H9 (cell line): Measurements from ENCODE around the gene ACTRT3. TPM values are rescaled to one million over a fixed set of nuclear protein-coding genes. Genes with fewer than 3 reads are reported as not detected.

ENCODE experiments used
- DNase-seq: peaks from one replicate; pipeline ENCODE4 v3.0.0-alpha.2; 2017
- H2AFZ ChIP-seq: one replicate; pipeline ENCODE4 v1.6.1; 2013; ENCODE audit warnings: mild to moderate bottlenecking, low read length, control low read depth, moderate library complexity
- H2AK5ac ChIP-seq: 2 replicates; pipeline ENCODE4 v1.6.1; 2013; ENCODE audit warnings: low read length, control low read depth, mixed read lengths; ENCODE audit not compliant: insufficient read length
- H2BK120ac ChIP-seq: one replicate; pipeline ENCODE4 v1.6.1; 2013; ENCODE audit warnings: low read depth, mild to moderate bottlenecking, low read length, control low read depth, inconsistent platforms; ENCODE audit not compliant: poor library complexity, severe bottlenecking
- H2BK12ac ChIP-seq: 2 replicates; pipeline ENCODE4 v1.6.1; 2013; ENCODE audit warnings: low read length, control low read depth, mixed read lengths, low read depth; ENCODE audit not compliant: insufficient read length
- H2BK15ac ChIP-seq: 2 replicates; pipeline ENCODE4 v1.6.1; 2013; ENCODE audit warnings: low read depth, low read length, control low read depth
- H2BK20ac ChIP-seq: one replicate; pipeline ENCODE4 v1.6.1; 2013; ENCODE audit warnings: low read depth, mild to moderate bottlenecking, low read length, control low read depth, inconsistent platforms; ENCODE audit not compliant: poor library complexity, severe bottlenecking
- H2BK5ac ChIP-seq: 2 replicates; pipeline ENCODE4 v1.6.1; 2013; ENCODE audit warnings: low read length, control low read depth, mixed read lengths; ENCODE audit not compliant: insufficient read length
- H3K14ac ChIP-seq: 2 replicates; pipeline ENCODE4 v1.6.1; 2013; ENCODE audit warnings: low read length, control low read depth; ENCODE audit not compliant: insufficient read depth
- H3K18ac ChIP-seq: 2 replicates; pipeline ENCODE4 v1.6.1; 2013; ENCODE audit warnings: low read depth, mild to moderate bottlenecking, mixed read lengths, low read length, control low read depth; ENCODE audit not compliant: insufficient read length
- H3K23ac ChIP-seq: 2 replicates; pipeline ENCODE4 v1.6.1; 2013; ENCODE audit warnings: low read length, control low read depth, mixed read lengths, low read depth; ENCODE audit not compliant: insufficient read length
- H3K23me2 ChIP-seq: 2 replicates; pipeline ENCODE4 v1.6.1; 2013; ENCODE audit warnings: low read depth, mild to moderate bottlenecking, mixed read lengths, low read length, control low read depth; ENCODE audit not compliant: insufficient read length, poor library complexity, severe bottlenecking
- H3K27ac ChIP-seq: 2 replicates; pipeline ENCODE4 v1.5.1; 2013; ENCODE audit warnings: low read length, control low read depth, mixed read lengths, low read depth; ENCODE audit not compliant: insufficient read length
- H3K27me3 ChIP-seq: 2 replicates; pipeline ENCODE4 v1.6.1; 2013; ENCODE audit warnings: low read length, control low read depth, inconsistent platforms; ENCODE audit not compliant: insufficient read depth
- H3K4ac ChIP-seq: 2 replicates; pipeline ENCODE4 v1.6.1; 2013; ENCODE audit warnings: low read depth, mild to moderate bottlenecking, control low read depth, inconsistent platforms, low read length, moderate library complexity
- H3K4me1 ChIP-seq: 2 replicates; pipeline ENCODE4 v1.6.1; 2013; ENCODE audit warnings: low read length, control low read depth, inconsistent platforms; ENCODE audit not compliant: insufficient read depth
- H3K4me2 ChIP-seq: 2 replicates; pipeline ENCODE4 v1.6.1; 2013; ENCODE audit warnings: low read length, control low read depth, mixed read lengths; ENCODE audit not compliant: insufficient read length, insufficient read depth
- H3K56ac ChIP-seq: 2 replicates; pipeline ENCODE4 v1.6.1; 2013; ENCODE audit warnings: low read depth, mild to moderate bottlenecking, mixed read lengths, low read length, control low read depth; ENCODE audit not compliant: insufficient read length
- H3K79me1 ChIP-seq: 2 replicates; pipeline ENCODE4 v1.6.1; 2013; ENCODE audit warnings: low read depth, mild to moderate bottlenecking, moderate library complexity, low read length, control low read depth, inconsistent platforms; ENCODE audit not compliant: insufficient read depth, poor library complexity, severe bottlenecking
- H3K79me2 ChIP-seq: 2 replicates; pipeline ENCODE4 v1.6.1; 2013; ENCODE audit warnings: low read length, control low read depth, inconsistent platforms; ENCODE audit not compliant: insufficient read depth
- H3K9ac ChIP-seq: 2 replicates; pipeline ENCODE4 v1.6.1; 2013; ENCODE audit warnings: low read length, control low read depth, mixed read lengths; ENCODE audit not compliant: insufficient read length; ENCODE audit errors: extremely low read depth
- H3K9me3 ChIP-seq: one replicate; pipeline ENCODE4 v1.6.1; 2013; ENCODE audit warnings: low read depth, low read length, inconsistent platforms; ENCODE audit not compliant: control insufficient read depth
- H3T11ph ChIP-seq: one replicate; pipeline ENCODE4 v1.6.1; 2013; ENCODE audit warnings: mild to moderate bottlenecking, low read length, control low read depth, inconsistent platforms
- H4K20me1 ChIP-seq: one replicate; pipeline ENCODE4 v1.6.1; 2013; ENCODE audit not compliant: control insufficient read depth, insufficient read length, insufficient read depth
- H4K5ac ChIP-seq: 2 replicates; pipeline ENCODE4 v1.6.1; 2013; ENCODE audit warnings: low read depth, mild to moderate bottlenecking, mixed read lengths, low read length, control low read depth; ENCODE audit not compliant: insufficient read length
- H4K8ac ChIP-seq: replicated peaks from 2 replicates; pipeline ENCODE4 v1.6.1; 2013; ENCODE audit warnings: low read length, control low read depth, mixed read lengths, low read depth; ENCODE audit not compliant: insufficient read length
- H4K91ac ChIP-seq: 2 replicates; pipeline ENCODE4 v1.6.1; 2013; ENCODE audit warnings: low read depth, mild to moderate bottlenecking, moderate library complexity, mixed read lengths, low read length, control low read depth; ENCODE audit not compliant: insufficient read length
- H3K27ac Mint-ChIP-seq, 3 experiments: 2 replicates in 2 of 3; 3 replicates in 1 of 3; pipeline ENCODE4 v1.8.0; 2020 to 2021; ENCODE audit warnings: mixed read lengths in 3 of 3, mild to moderate bottlenecking in 1 of 3, moderate library complexity in 1 of 3
- H3K27me3 Mint-ChIP-seq: 2 replicates; pipeline ENCODE4 v1.8.0; 2021; ENCODE audit warnings: low read depth, mild to moderate bottlenecking, moderate library complexity, mixed read lengths
- H3K36me3 Mint-ChIP-seq, 3 experiments: 2 replicates in 2 of 3; 3 replicates in 1 of 3; pipeline ENCODE4 v1.8.0; 2020 to 2021; ENCODE audit warnings: low read depth in 3 of 3, mixed read lengths in 3 of 3; ENCODE audit not compliant: insufficient read depth in 1 of 3
- H3K4me1 Mint-ChIP-seq, 2 experiments: 2 replicates each; pipeline ENCODE4 v1.8.0; 2020; ENCODE audit warnings: mixed read lengths in 2 of 2
- H3K4me3 Mint-ChIP-seq, 2 experiments: 2 replicates in 1 of 2; 3 replicates in 1 of 2; pipeline ENCODE4 v1.8.0; 2020 to 2021; ENCODE audit warnings: mild to moderate bottlenecking in 2 of 2, mixed read lengths in 2 of 2, moderate library complexity in 1 of 2
- H3K9me3 Mint-ChIP-seq, 2 experiments: 2 replicates in 1 of 2; 3 replicates in 1 of 2; pipeline ENCODE4 v1.8.0; 2020; ENCODE audit warnings: mild to moderate bottlenecking in 2 of 2, mixed read lengths in 2 of 2, moderate library complexity in 1 of 2
- CTCF ChIP-seq: fragments of 200-600 bp; sonication (generic); conservative IDR thresholded peaks from 3 replicates; pipeline ENCODE4 v1.8.0; 2021; ENCODE audit warnings: antibody characterized with exemption, mild to moderate bottlenecking
- total RNA-seq: library from RNA; stranded (reverse); gene quantifications from 2 replicates; pipeline ENCODE4 v1.2.1, GENCODE V29; 2021

ACTRT3 gene
- total RNA-seq, 1 experiment from 2014 or later, result 5.9 TPM

- Histone ChIP-seq H3K79me1 (no peaks in the 10 kb centered on the region), H3K27me3 (no peaks in the 10 kb centered on the region), H2BK120ac (no peak overlapping the region), H3K23me2 (no peaks in the 10 kb centered on the region), H3T11ph (no peak overlapping the region), H4K8ac (no peak overlapping the region), H2BK12ac (no peak overlapping the region), H4K91ac (no peak overlapping the region), H4K5ac (no peak overlapping the region), H2BK20ac (no peak overlapping the region), H3K27ac (no peak overlapping the region), H3K9ac (no peak overlapping the region), H2BK5ac (no peak overlapping the region), H3K56ac (no peak overlapping the region), H2BK15ac (no peak overlapping the region), H3K9me3 (no peaks in the 10 kb centered on the region), H3K4ac (no peak overlapping the region), H2AFZ (no peak overlapping the region), H3K14ac (no peak overlapping the region), H4K20me1 (no peaks in the 10 kb centered on the region), H3K79me2 (no peaks in the 10 kb centered on the region), H3K4me2 (no peak overlapping the region), H3K4me1 (no peaks in the 10 kb centered on the region), H2AK5ac (no peak overlapping the region), H3K18ac (no peak overlapping the region), H3K23ac (no peak overlapping the region)
- TF ChIP-seq CTCF, result no peak
- Mint-ChIP-seq H3K27ac (no peak overlapping the region), H3K27me3 (no peaks in the 10 kb centered on the region), H3K4me1 (peaks cover 0 to 8% of the 10 kb centered on the region in 2 experiments; a peak in 2 of 4 replicates), H3K36me3 (peaks cover 11 to 32% (median 30%) of the 10 kb centered on the region in 3 experiments; a peak in 6 of 7 replicates), H3K9me3 (no peaks in the 10 kb centered on the region), H3K4me3 (no peak overlapping the region)
- DNase-seq, result no peak
Observed at GRCh38 chr3:169790219-169790618, 20.9 kb upstream of the ACTRT3 start.
